ENCODE results near the gene PTPRN2. TPM values are rescaled to one million over a fixed set of nuclear protein-coding genes. Genes with fewer than 3 reads are reported as not detected.
A peak's percentile ranks its signal among the peaks of the same experiment; 100 is the strongest.

PTPRN2 gene
- total and polyA plus RNA-seq, 2 of the 13 experiments (the other 11 are each of a cell fraction or from before 2014, with no cell fraction given) = 2.5 to 24.2 TPM

GRCh38 chr7:158285383-158285770 is 302.2 kb downstream of the PTPRN2 start:
- FAIRE-seq (no peak), DNase-seq (ENCODE audit: low spot score) (no peak), ATAC-seq (peak; percentile 32)
- Histone ChIP-seq H3K4me1 (ENCODE audit: insufficient read depth, low read length) (no peaks in the 10 kb centered on the region), H3K27me3 (ENCODE audit: control insufficient read depth in 1 of 2, insufficient read depth in 2 of 2, low read length in 2 of 2) (no peaks in the 10 kb centered on the region), H4K20me1 (ENCODE audit: insufficient read depth, low read length) (peaks cover 4% of the 10 kb centered on the region; the same call in 1 of the 2 replicates), H3K27ac (ENCODE audit: extremely low read length, insufficient read depth, low read length) (no peak overlapping the region), H2AFZ (ENCODE audit: low read length) (no peak overlapping the region), H3K4me2 (ENCODE audit: low read depth, low read length) (no peak overlapping the region), H3K9ac (ENCODE audit: insufficient read depth, low read depth, low read length) (no peak overlapping the region), H3K9me3 (ENCODE audit: low read length) (peaks cover 16% of the 10 kb centered on the region; the same call in 1 of the 2 replicates), H3K4me3 (replicated peaks in 1 of 3; ENCODE audit: insufficient read depth in 1 of 3, low read depth in 2 of 3, low read length in 3 of 3) (no peak overlapping the region), H3K79me2 (ENCODE audit: insufficient read depth, low read length) (no peaks in the 10 kb centered on the region), H3K36me3 (replicated peaks in 1 of 2; ENCODE audit: control insufficient read depth in 1 of 2, insufficient read depth in 2 of 2, low read length in 2 of 2) (no peaks in the 10 kb centered on the region)
- in situ Hi-C loops (cut with HindIII; ENCODE audit: extremely low pct_ligation_motif_present, low pct_unique_long_range_greater_than_20kb) = no loop called here
- WGBS (ENCODE audit: low lambda C conversion rate) = 93% methylated on average over 6 of the region's 9 CpGs
- intact Hi-C loops (cut with micrococcal nuclease; ENCODE audit: unreplicated experiment) = no loop called here
- BruUV-seq (replicated peaks) = no TSS peak
- no peak for TF ChIP-seq ZNF878 (CRISPR knock-in tag; IDR thresholded peaks at IDR 0.05)
- TF ChIP-seq ZNF256 (CRISPR knock-in tag; conservative IDR thresholded peaks at IDR 0.05) = no peak
- no peak for TF ChIP-seq ATF4 (CRISPR knock-in tag; IDR thresholded peaks at IDR 0.05)
- no peak for TF ChIP-seq FOXK1 (CRISPR knock-in tag; IDR thresholded peaks at IDR 0.05; ENCODE audit: borderline replicate concordance, low read depth)
- no peak for TF ChIP-seq ZNF530 (CRISPR knock-in tag; IDR thresholded peaks at IDR 0.05; ENCODE audit: low read depth)
- no peak for TF ChIP-seq ZNF549 (CRISPR knock-in tag; IDR thresholded peaks at IDR 0.05)
- TF ChIP-seq GPBP1L1 (CRISPR knock-in tag; IDR thresholded peaks at IDR 0.05) = no peak
- no peak for TF ChIP-seq HOMEZ (CRISPR knock-in tag; IDR thresholded peaks at IDR 0.05; ENCODE audit: low read depth)
- TF ChIP-seq ZMAT5 (CRISPR knock-in tag; IDR thresholded peaks at IDR 0.05; ENCODE audit: borderline replicate concordance, low read depth) = no peak
- POLR2A ChIA-PET = no interaction called here
- CTCF ChIA-PET (ENCODE audit: low intra/inter-chr PET ratio, low total read pairs) = no interaction called here
